GM12892 (cell line): ENCODE data around the gene DPF3.

Experiments used
- POLR2A ChIP-seq: IDR thresholded peaks from 2 replicates; pipeline ENCODE4 v1.6.1; 2011; ENCODE audit warnings: low read depth, low read length, control low read depth
- TAF1 ChIP-seq: IDR thresholded peaks from 2 replicates; pipeline ENCODE4 v1.6.1; 2011; ENCODE audit warnings: low read depth, mild to moderate bottlenecking, control low read depth, low read length, borderline replicate concordance

DNA sequence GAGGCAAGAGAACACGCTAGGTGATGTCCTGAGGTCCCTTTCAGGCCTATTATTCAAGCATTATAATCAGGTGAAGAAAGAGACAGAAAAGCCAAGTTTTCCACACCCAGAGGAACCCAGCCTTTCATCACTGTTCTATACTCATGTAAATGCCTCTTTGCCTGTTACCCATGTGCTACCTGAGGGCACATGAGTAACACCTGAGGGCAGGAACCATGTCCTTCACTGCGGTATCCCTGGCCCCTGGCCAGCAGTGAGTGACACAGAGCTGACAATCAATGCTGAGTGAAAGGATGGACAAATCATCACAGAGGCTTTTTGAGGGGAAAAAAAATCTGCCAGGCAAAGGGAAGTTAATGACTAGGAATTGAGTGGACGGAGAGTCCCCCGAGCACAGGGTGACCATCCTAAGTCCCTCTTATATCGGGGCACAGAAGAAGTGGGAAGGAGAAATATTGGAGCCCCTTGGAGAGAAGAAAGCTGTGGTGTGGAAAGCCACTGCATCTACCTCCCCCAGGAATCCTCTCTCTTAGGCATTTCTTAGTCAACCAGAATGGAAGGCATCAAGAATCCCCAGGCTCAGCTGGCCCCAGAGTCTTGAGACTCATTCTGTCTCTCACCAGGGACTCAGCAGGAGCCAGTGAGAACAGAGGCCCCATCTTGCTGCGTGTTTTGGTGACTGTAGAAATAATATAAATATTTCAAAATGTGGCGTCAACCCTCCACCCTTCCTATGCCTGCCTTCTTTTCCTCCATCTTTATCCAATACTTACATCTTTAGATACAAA, 212.9 kb downstream of the DPF3 start:
- TF ChIP-seq TAF1 = no peak
- TF ChIP-seq POLR2A = no peak
